HepG2 (cell line): ENCODE results near the gene DDX20. TPM values are rescaled to one million over a fixed set of nuclear protein-coding genes. Genes with fewer than 3 reads are reported as not detected.

Source experiments
- CCDC6 ChIP-seq: sonication (generic); formaldehyde crosslinking; IDR thresholded peaks from 2 replicates; pipeline ENCODE4 v1.8.1; 2022; ENCODE audit warnings: mild to moderate bottlenecking, missing genetic modification reagents, moderate library complexity
- CREM ChIP-seq, 2 experiments: sonication (generic) in 1 of 2; formaldehyde crosslinking in 1 of 2; IDR thresholded peaks; 2 replicates each; pipeline versions ENCODE4 v1.4.0 to v1.6.1; 2016 to 2020; ENCODE audit warnings: antibody characterized with exemption in 1 of 2, mild to moderate bottlenecking in 1 of 2, missing genetic modification reagents in 1 of 2
- CTCF ChIP-seq: sonication (generic); formaldehyde crosslinking; IDR thresholded peaks from 2 replicates; pipeline ENCODE4 v1.5.0; 2020; ENCODE audit warnings: mild to moderate bottlenecking, missing genetic modification reagents, moderate library complexity
- FOXA3 ChIP-seq: IDR thresholded peaks from 2 replicates; pipeline ENCODE4 v1.6.1; 2016; ENCODE audit warnings: missing genetic modification reagents, missing compliant biosample characterization
- GRHL1 ChIP-seq: sonication (generic); formaldehyde crosslinking; conservative IDR thresholded peaks from 2 replicates; pipeline ENCODE4 v1.8.0; 2022; ENCODE audit warnings: missing genetic modification reagents
- HNRNPK ChIP-seq: fragments of 200-400 bp; formaldehyde crosslinking; IDR thresholded peaks from 2 replicates; pipeline ENCODE4 v1.6.1; 2018; ENCODE audit warnings: low read length, low read depth, moderate library complexity, mild to moderate bottlenecking; ENCODE audit not compliant: poor library complexity, severe bottlenecking
- ISL2 ChIP-seq: sonication (generic); formaldehyde crosslinking; IDR thresholded peaks from 2 replicates; pipeline ENCODE4 v1.5.0; 2020; ENCODE audit warnings: missing genetic modification reagents
- JUN ChIP-seq: sonication (generic); formaldehyde crosslinking; IDR thresholded peaks from 2 replicates; pipeline ENCODE4 v1.4.0; 2020; ENCODE audit warnings: mild to moderate bottlenecking, missing genetic modification reagents
- JUND ChIP-seq: sonication (generic); formaldehyde crosslinking; IDR thresholded peaks from 2 replicates; pipeline ENCODE4 v1.8.0; 2022; ENCODE audit warnings: mild to moderate bottlenecking, missing genetic modification reagents
- KDM3A ChIP-seq: IDR thresholded peaks from 2 replicates; pipeline ENCODE4 v1.6.1; 2018; ENCODE audit warnings: low read depth, missing compliant biosample characterization
- PBX3 ChIP-seq: sonication (generic); formaldehyde crosslinking; IDR thresholded peaks from 2 replicates; pipeline ENCODE4 v1.8.1; 2023; ENCODE audit warnings: missing genetic modification reagents, inconsistent platforms, borderline replicate concordance
- PPARG ChIP-seq: conservative IDR thresholded peaks from 2 replicates; pipeline ENCODE4 v1.6.1; 2016; ENCODE audit warnings: missing biosample characterization, missing genetic modification reagents
- RBM22 ChIP-seq: fragments of 200-400 bp; formaldehyde crosslinking; optimal IDR thresholded peaks from 2 replicates; pipeline ENCODE3; 2017; ENCODE audit warnings: mild to moderate bottlenecking, low read length, moderate library complexity
- TEAD2 ChIP-seq: sonication (generic); formaldehyde crosslinking; IDR thresholded peaks from 2 replicates; pipeline ENCODE4 v1.9.0; 2021; ENCODE audit warnings: missing genetic modification reagents
- WIZ ChIP-seq: sonication (generic); formaldehyde crosslinking; IDR thresholded peaks from 2 replicates; pipeline ENCODE4 v1.5.1; 2020; ENCODE audit warnings: mild to moderate bottlenecking, missing genetic modification reagents
- ZBTB34 ChIP-seq: sonication (generic); formaldehyde crosslinking; IDR thresholded peaks from 2 replicates; pipeline ENCODE4 v1.8.0; 2022; ENCODE audit warnings: mild to moderate bottlenecking, missing genetic modification reagents
- ZBTB44 ChIP-seq: sonication (generic); formaldehyde crosslinking; IDR thresholded peaks from 2 replicates; pipeline ENCODE4 v1.4.0; 2020; ENCODE audit warnings: missing genetic modification reagents
- ZNF317 ChIP-seq: sonication (generic); formaldehyde crosslinking; IDR thresholded peaks from 2 replicates; pipeline ENCODE4 v1.5.0; 2020; ENCODE audit warnings: mild to moderate bottlenecking, missing genetic modification reagents
- ZNF33B ChIP-seq: sonication (generic); formaldehyde crosslinking; IDR thresholded peaks from 2 replicates; pipeline ENCODE4 v1.5.1; 2020; ENCODE audit warnings: mild to moderate bottlenecking, missing genetic modification reagents
- ZNF552 ChIP-seq: sonication (generic); formaldehyde crosslinking; IDR thresholded peaks from 2 replicates; pipeline ENCODE4 v1.9.0; 2022; ENCODE audit warnings: missing genetic modification reagents, mild to moderate bottlenecking, borderline replicate concordance
- ZNF737 ChIP-seq: sonication (generic); formaldehyde crosslinking; IDR thresholded peaks from 2 replicates; pipeline ENCODE4 v1.5.0; 2020; ENCODE audit warnings: missing genetic modification reagents, mild to moderate bottlenecking, borderline replicate concordance
- ZNF747 ChIP-seq: sonication (generic); formaldehyde crosslinking; IDR thresholded peaks from 2 replicates; pipeline ENCODE4 v1.8.1; 2023; ENCODE audit warnings: missing genetic modification reagents, mild to moderate bottlenecking, borderline replicate concordance
- polyA plus RNA-seq, 8 experiments: library from polyadenylated mRNA; depleted of rRNA in 3 of 8; stranded (reverse) in 7 of 8; unstranded in 1 of 8; fragments of >200 nt; fragmentation: Illumina TruSeq in 4 of 8; extraction: Trizol in 4 of 8; gene quantifications; 2 replicates each; pipeline versions ENCODE4 v1.2.1 to v1.2.3, GENCODE V29; 2011 to 2016; ENCODE audit warnings: low read depth in 4 of 8, missing spikeins in 1 of 8, mixed read lengths in 1 of 8; ENCODE audit not compliant: insufficient read depth in 1 of 8
- total RNA-seq, 5 experiments: library from RNA; depleted of rRNA; stranded (reverse); fragments of >200 nt; fragmentation: Illumina TruSeq; extraction: Trizol; gene quantifications; 2 replicates each; pipeline ENCODE4 v1.2.3, GENCODE V29; 2016; ENCODE audit warnings: low read depth in 1 of 5

DDX20 gene
- total and polyA plus RNA-seq, 2 of the 13 experiments (the other 11 are each of a cell fraction or from before 2014, with no cell fraction given), result 4.0 to 14.3 TPM

GRCh38 chr1:111733183-111733991 lies 22.3 kb upstream of the DDX20 start (continued):
- TF ChIP-seq GRHL1 (CRISPR knock-in tag), result no peak
- no peak for TF ChIP-seq ZNF33B (CRISPR knock-in tag)
- TF ChIP-seq CCDC6 (CRISPR knock-in tag), result peak; percentile 36; the same call in 1 of the 2 replicates
- TF ChIP-seq ZBTB44 (CRISPR knock-in tag), result no peak
- no peak for TF ChIP-seq WIZ (CRISPR knock-in tag)
- TF ChIP-seq RBM22, result no peak
- TF ChIP-seq HNRNPK, result no peak
- TF ChIP-seq KDM3A (CRISPR knock-in tag), result no peak
- no peak for TF ChIP-seq PBX3 (CRISPR knock-in tag)
- TF ChIP-seq ZNF317 (CRISPR knock-in tag), result no peak
- TF ChIP-seq ZNF737, result no peak
- peak; percentile 13; the same call in 1 of the 2 replicates for TF ChIP-seq CTCF
- peak; percentile 86; the same call in 1 of the 2 replicates for TF ChIP-seq JUN
- no peak for TF ChIP-seq ISL2 (CRISPR knock-in tag)
- TF ChIP-seq ZBTB34, result no peak
- no peak for TF ChIP-seq ZNF552 (CRISPR knock-in tag)
- TF ChIP-seq ZNF747 (CRISPR knock-in tag), result peak; percentile 63; the same call in 1 of the 2 replicates
- TF ChIP-seq FOXA3 (CRISPR knock-in tag), result peak; percentile 61
- TF ChIP-seq JUND (CRISPR knock-in tag), result peak; percentile 75
- no peak for TF ChIP-seq TEAD2 (CRISPR knock-in tag)
- TF ChIP-seq PPARG, result peak; percentile 89
- no peak; the same call in 1 of the 2 replicates for TF ChIP-seq CREM (IDR thresholded peaks at IDR 0.05)
- no peak for TF ChIP-seq CREM (CRISPR knock-in tag; IDR thresholded peaks at IDR 0.05)
